LNCAP (cell line): Measurements from ENCODE around the gene FHOD3.

ENCODE experiments used
- CTCF ChIP-seq: fragments of 450-650 bp; IDR thresholded peaks from 2 replicates; pipeline ENCODE4 v1.5.1; 2017; ENCODE audit warnings: mild to moderate bottlenecking

The FHOD3 gene

GRCh38 chr18:36811955-36812354 lies 514.4 kb downstream of the FHOD3 start:
- TF ChIP-seq CTCF, result no peak

- TF ChIP-seq CTCF, result no peak
Measured at GRCh38 chr18:36812678-36813077, 515.2 kb downstream of the FHOD3 start.

- TF ChIP-seq CTCF, result no peak
Measured at GRCh38 chr18:36813101-36813775, 515.7 kb downstream of the FHOD3 start.

- TF ChIP-seq CTCF, result no peak
Measured at GRCh38 chr18:36813824-36814223, 516.3 kb downstream of the FHOD3 start.

- no peak for TF ChIP-seq CTCF
Measured at GRCh38 chr18:36814994-36815393, 517.5 kb downstream of the FHOD3 start.

GRCh38 chr18:36817039-36817438 lies 519.5 kb downstream of the FHOD3 start:
- no peak for TF ChIP-seq CTCF

- TF ChIP-seq CTCF, result no peak
Measured at GRCh38 chr18:36818652-36819051, 521.1 kb downstream of the FHOD3 start.

- no peak for TF ChIP-seq CTCF
Measured at GRCh38 chr18:36819621-36820020, 522.1 kb downstream of the FHOD3 start.
